H1 (cell line): ENCODE measurements around the gene KNDC1.

Experiments used
- BACH1 ChIP-seq: IDR thresholded peaks from 2 replicates; pipeline ENCODE4 v1.6.1; 2012; ENCODE audit warnings: low read length, improper control_type of control experiment
- BRCA1 ChIP-seq: IDR thresholded peaks from 2 replicates; pipeline ENCODE4 v1.6.1; 2012; ENCODE audit warnings: low read depth, low read length, improper control_type of control experiment
- CBX5 ChIP-seq: fragments of 300-800, 300-1000 bp; sonication (generic); IDR thresholded peaks from 2 replicates; pipeline ENCODE4 v1.7.1; 2016; ENCODE audit warnings: antibody characterized with exemption, low read length, low read depth
- CREB1 ChIP-seq: IDR thresholded peaks from 2 replicates; pipeline ENCODE4 v1.6.1; 2012; ENCODE audit warnings: inconsistent platforms
- EP300 ChIP-seq, 2 experiments: IDR thresholded peaks; 1 replicate in 1 of 2; 2 replicates in 1 of 2; pipeline ENCODE4 v1.6.1; 2011 to 2012; ENCODE audit warnings: low read depth in 2 of 2, low read length in 2 of 2, mild to moderate bottlenecking in 2 of 2, borderline replicate concordance in 1 of 2, inconsistent platforms in 1 of 2, moderate library complexity in 1 of 2
- JUN ChIP-seq: IDR thresholded peaks from 2 replicates; pipeline ENCODE4 v1.6.1; 2011; ENCODE audit warnings: low read depth, mild to moderate bottlenecking, improper control_type of control experiment, low read length
- KDM1A ChIP-seq: fragments of 200-600, 300-600 bp; sonication (generic); IDR thresholded peaks from 2 replicates; pipeline ENCODE4 v1.7.1; 2016; ENCODE audit warnings: mild to moderate bottlenecking, low read length, borderline replicate concordance
- POLR2A ChIP-seq, 2 experiments: IDR thresholded peaks; 1 replicate in 1 of 2; 2 replicates in 1 of 2; pipeline ENCODE4 v1.6.1; 2011; ENCODE audit warnings: low read depth in 2 of 2, low read length in 2 of 2, mild to moderate bottlenecking in 2 of 2; ENCODE audit errors: control extremely low read depth in 1 of 2
- RBBP5 ChIP-seq: IDR thresholded peaks from 2 replicates; pipeline ENCODE4 v1.7.1; 2012; ENCODE audit warnings: low read depth, mild to moderate bottlenecking, inconsistent platforms, low read length, moderate library complexity, borderline replicate concordance
- SIN3A ChIP-seq, 2 experiments: IDR thresholded peaks in 1 of 2; conservative IDR thresholded peaks in 1 of 2; 2 replicates each; pipeline ENCODE4 v1.6.1; 2011 to 2012; ENCODE audit warnings: low read length in 2 of 2, improper control_type of control experiment in 1 of 2, low read depth in 1 of 2, mild to moderate bottlenecking in 1 of 2
- TCF12 ChIP-seq: IDR thresholded peaks from 2 replicates; pipeline ENCODE4 v1.6.1; 2011; ENCODE audit warnings: low read depth, mild to moderate bottlenecking, low read length
- TF ChIP-seq, protein P1 (sequence below), 3 experiments: IDR thresholded peaks; 1 replicate in 2 of 3; 2 replicates in 1 of 3; pipeline versions ENCODE4 v1.5.1 to v1.6.1; 2011; ENCODE audit warnings: low read length in 3 of 3, mild to moderate bottlenecking in 3 of 3, inconsistent platforms in 2 of 3, low read depth in 1 of 3, moderate library complexity in 1 of 3; ENCODE audit not compliant: insufficient read depth in 1 of 3; ENCODE audit errors: control extremely low read depth in 1 of 3

GRCh38 chr10:133116455-133116854 lies 43.6 kb upstream of the KNDC1 start:
- TF ChIP-seq POLR2A (IDR thresholded peaks at IDR 0.05; ENCODE audit: control extremely low read depth in 1 of 2, low read depth in 2 of 2, low read length in 2 of 2) (no peak), SIN3A (conservative IDR thresholded peaks at IDR 0.05 in 1 of 2, IDR thresholded peaks at IDR 0.05 in 1 of 2; ENCODE audit: low read depth in 1 of 2, low read length in 2 of 2) (no peak), CBX5 (no peak), TCF12 (no peak), KDM1A (no peak), EP300 (IDR thresholded peaks at IDR 0.05; ENCODE audit: borderline replicate concordance in 1 of 2, low read depth in 2 of 2, low read length in 2 of 2) (no peak), BRCA1 (no peak), BACH1 (no peak), JUN (no peak), CREB1 (no peak), RBBP5 (no peak)
- TF ChIP-seq, protein P1, sequence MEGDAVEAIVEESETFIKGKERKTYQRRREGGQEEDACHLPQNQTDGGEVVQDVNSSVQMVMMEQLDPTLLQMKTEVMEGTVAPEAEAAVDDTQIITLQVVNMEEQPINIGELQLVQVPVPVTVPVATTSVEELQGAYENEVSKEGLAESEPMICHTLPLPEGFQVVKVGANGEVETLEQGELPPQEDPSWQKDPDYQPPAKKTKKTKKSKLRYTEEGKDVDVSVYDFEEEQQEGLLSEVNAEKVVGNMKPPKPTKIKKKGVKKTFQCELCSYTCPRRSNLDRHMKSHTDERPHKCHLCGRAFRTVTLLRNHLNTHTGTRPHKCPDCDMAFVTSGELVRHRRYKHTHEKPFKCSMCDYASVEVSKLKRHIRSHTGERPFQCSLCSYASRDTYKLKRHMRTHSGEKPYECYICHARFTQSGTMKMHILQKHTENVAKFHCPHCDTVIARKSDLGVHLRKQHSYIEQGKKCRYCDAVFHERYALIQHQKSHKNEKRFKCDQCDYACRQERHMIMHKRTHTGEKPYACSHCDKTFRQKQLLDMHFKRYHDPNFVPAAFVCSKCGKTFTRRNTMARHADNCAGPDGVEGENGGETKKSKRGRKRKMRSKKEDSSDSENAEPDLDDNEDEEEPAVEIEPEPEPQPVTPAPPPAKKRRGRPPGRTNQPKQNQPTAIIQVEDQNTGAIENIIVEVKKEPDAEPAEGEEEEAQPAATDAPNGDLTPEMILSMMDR (IDR thresholded peaks at IDR 0.05; ENCODE audit: control extremely low read depth in 1 of 3, insufficient read depth in 1 of 3, low read depth in 1 of 3, low read length in 3 of 3) = no peak
